ENCODE results near the gene SEBOX.

Gene SEBOX

GRCh38 chr17:28392491-28392890 lies 27.5 kb upstream of the SEBOX start:
- no peak for DNase-seq

- no peak for DNase-seq
Observed at GRCh38 chr17:28391401-28391800, 26.4 kb upstream of the SEBOX start.

- DNase-seq: no peak
Observed at GRCh38 chr17:28390984-28391383, 26.0 kb upstream of the SEBOX start.

DNA sequence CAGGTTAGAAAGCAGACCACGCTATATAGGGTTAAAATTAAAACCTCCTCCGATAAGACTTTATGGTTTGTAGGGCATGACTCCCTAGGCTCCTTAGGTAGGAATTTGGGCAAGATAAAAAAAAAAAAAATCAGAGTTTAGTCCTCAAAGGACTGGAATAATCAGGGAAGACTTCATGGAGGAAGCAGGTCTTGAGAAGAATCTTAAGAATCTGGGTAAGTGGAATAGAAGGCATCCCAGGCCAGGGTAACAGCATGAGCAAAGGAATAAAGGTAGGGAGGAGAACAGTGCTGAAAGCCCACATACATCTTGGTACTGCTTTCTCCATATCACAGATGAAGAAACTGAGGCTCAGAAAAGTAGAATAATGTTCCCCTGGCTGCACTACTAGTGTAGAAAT lies 25.6 kb upstream of the SEBOX start:
- no peak for DNase-seq

DNA sequence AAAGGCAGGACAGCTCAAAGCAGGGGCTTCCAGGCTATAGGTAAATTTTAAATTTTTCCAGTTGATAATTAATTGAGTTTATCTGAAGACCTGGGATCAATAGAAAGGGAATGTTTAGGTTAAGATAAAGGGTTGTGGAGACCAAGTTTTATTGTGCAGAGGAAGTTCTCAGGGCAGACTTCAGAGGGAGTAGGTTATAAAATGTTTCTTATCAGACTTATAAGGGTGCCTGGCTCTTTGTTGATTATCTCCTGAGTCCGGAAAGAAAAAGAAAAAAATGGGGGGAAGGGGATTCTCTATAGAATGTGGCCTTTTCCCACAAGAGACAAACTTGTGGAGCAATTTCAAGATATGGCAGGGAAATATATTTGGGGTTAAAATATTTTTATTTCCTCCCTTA lies 25.1 kb upstream of the SEBOX start:
- no peak for DNase-seq

GRCh38 chr17:28388106-28388505 lies 23.1 kb upstream of the SEBOX start:
- no peak for DNase-seq

DNA sequence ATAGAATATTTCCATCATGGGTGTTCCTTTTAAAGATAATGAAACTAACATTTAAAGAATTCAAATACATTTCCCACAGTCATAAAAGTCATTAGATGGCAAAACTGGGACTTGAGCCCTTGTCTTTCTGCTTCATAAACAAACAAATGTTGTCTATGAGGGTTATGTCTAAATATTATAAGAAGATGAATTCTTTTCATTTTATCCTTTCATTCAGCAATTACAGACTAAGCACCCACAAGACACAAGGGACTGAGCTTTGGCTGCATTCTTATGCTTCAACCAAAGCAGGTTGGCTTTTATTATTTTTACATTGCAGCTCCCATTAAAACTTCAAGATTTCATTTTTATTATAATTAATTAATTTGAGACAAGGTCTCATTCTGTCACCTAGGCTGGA lies 21.4 kb upstream of the SEBOX start:
- DNase-seq: no peak

DNA sequence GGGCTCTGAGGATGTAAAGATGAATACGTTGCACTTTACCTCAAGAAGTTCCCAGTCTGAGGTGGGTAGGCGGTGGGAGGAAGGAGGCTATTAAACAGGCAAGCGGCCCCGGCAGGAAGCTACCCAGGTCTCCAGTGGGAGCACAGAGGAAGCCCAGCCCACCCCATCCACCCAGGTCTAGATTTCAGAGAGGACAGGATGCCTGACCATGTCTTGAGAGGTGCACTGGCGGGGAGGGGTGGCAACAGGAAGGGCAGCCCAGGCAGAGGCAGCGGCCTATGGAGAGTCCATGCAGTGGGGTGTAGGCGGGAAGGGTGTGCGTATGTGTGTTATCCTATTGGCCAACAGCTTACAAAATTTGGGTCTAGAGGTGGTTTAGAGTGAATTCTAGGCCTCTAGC lies 20.4 kb upstream of the SEBOX start:
- DNase-seq: peak; percentile 44

- DNase-seq: no peak
Observed at GRCh38 chr17:28385037-28385400, 20.0 kb upstream of the SEBOX start.

GRCh38 chr17:28384281-28385036 lies 19.5 kb upstream of the SEBOX start:
- DNase-seq: peak; percentile 77

DNA sequence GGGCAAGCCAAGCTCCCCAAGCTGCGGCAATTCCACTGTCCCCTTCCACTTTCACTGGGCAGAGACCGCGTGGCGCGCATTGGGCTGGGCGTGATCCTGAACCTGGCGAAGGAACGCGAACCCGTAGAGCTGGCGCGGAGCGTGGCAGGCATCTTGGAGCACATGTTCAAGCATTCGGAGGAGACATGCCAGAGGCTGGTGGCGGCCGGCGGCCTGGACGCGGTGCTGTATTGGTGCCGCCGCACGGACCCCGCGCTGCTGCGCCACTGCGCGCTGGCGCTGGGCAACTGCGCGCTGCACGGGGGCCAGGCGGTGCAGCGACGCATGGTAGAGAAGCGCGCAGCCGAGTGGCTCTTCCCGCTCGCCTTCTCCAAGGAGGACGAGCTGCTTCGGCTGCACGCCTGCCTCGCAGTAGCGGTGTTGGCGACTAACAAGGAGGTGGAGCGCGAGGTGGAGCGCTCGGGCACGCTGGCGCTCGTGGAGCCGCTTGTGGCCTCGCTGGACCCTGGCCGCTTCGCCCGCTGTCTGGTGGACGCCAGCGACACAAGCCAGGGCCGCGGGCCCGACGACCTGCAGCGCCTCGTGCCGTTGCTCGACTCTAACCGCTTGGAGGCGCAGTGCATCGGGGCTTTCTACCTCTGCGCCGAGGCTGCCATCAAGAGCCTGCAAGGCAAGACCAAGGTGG lies 16.3 kb upstream of the SEBOX start:
- DNase-seq: peak; percentile 49

- no peak for DNase-seq
Observed at GRCh38 chr17:28379814-28380801, 15.1 kb upstream of the SEBOX start.

DNA sequence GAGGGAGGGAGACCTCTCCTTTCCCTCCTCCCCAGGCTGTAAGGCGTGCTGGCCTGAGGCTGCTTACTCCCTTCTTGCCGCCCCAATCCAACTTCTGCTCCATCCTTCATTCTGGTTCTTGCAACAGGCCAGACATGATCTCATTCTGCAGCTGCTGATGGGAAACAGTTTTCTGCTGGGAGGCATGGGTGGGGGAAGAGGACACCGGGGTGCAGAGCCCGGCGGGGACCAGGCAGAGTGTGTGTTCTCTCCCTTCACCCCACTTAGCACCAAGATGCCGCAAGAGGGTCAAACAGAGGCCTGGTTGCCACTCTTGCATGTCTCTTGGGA lies 7.9 kb upstream of the SEBOX start:
- no peak for DNase-seq

- DNase-seq: peak; percentile 57
Observed at GRCh38 chr17:28372203-28372944, 7.4 kb upstream of the SEBOX start.

- peak; percentile 94 for DNase-seq
Observed at GRCh38 chr17:28371245-28372202, 6.5 kb upstream of the SEBOX start, which contains the start of gene SARM1. Gene SARM1 (plus strand): TSS chr17:28371694. CDS start chr17:28372033, 339 bp downstream.

- no peak for DNase-seq
Observed at GRCh38 chr17:28370744-28371103, 5.7 kb upstream of the SEBOX start.

DNA sequence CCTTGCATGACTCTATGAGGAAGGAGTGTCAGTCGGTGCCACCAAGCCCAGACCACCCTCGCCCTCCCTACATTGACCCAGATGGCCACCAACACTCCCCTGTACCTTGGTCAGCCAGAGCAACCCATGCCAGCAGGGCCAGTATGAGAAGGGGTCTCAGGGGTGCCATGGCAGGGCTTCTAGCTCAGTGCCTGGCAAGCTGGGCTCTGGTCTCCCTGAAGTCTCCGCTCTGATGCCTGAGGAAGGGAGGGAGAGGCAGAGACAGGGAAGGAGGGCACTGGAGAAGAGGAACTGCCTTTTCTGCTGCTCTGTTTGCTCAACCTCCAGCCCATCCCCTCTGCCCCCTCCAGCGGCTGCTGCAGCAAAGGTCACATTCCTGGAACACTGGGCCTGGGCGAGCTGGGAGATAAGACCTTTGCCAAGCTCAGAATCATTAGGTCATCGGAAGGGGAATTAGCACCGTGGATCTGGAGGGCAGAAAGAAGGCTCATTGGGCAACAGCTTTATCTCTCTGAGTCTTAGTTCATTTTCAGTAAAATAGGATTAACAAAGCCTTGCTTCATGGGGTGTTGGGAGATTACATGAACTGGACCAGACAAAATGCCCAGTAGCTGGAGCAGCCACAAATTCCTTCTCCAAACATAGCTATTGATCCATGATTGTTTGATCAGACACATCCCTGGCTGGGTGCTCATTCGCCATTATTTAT lies 5.2 kb upstream of the SEBOX start, which contains the start of gene VTN:
TSS of gene VTN (minus strand) at position 273 of the 709 bp plus-strand sequence. CDS start at position 169, 104 bp downstream.
- DNase-seq: no peak

DNA sequence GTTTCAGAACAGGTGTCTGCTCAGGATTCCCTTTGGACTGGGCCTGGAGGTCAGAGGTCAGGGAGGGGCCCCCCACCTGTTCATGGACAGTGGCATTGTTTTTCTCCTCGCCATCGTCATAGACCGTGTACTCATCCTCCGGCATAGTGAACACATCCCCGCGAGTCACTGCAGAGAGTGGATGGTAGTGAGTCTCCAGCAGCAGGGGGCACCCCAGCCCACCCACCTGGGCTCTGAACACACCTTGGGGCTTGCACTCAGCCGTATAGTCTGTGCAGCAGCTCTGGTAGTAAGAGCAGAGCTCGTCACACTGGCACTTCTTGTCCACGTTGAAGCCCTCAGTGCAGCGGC lies 4.7 kb upstream of the SEBOX start:
- no peak for DNase-seq

GRCh38 chr17:28368915-28369683 lies 4.1 kb upstream of the SEBOX start:
- no peak for DNase-seq

DNA sequence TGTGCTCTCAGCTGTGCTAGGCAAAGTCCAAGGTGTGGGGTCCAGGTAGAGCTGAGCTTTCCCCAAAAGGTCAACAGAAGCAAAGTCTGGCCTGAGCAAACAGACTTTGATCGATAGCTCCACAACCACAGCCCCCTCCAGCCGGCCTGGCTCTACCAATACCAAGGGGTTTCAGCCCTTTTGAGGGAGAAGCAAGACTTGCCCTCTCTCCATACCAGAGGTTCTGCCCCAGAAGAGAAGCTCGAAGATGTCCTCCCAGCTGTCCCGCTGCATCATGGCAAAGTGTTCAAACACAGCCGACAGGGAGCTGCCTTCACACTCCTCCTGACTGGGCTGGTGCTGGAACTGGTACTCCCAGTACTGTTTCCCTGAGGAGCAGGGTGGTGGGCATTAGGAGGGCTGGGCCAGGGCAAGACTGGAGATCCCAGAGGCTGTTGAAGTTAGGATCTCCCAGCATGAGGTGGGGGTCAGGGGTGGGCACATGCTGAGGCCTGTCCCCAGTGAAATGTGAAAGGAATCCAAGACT lies 3.4 kb upstream of the SEBOX start:
- DNase-seq: no peak

All from stimulated activated CD8-positive, alpha-beta memory T cell treated with anti-CD3 and anti-CD28 coated beads, Interleukin-4, amount 100 ng/mL, for 48 hours (primary cell).